GM19023 (cell line): ENCODE results near the gene B3GNT5.

Source experiments
- ATAC-seq: cut with Tn5 transposase; IDR thresholded peaks from one replicate; pipeline ENCODE4 v1.9.1; 2021; ENCODE audit warnings: mild to moderate bottlenecking, moderate library complexity; ENCODE audit not compliant: unreplicated experiment

B3GNT5 gene

DNA sequence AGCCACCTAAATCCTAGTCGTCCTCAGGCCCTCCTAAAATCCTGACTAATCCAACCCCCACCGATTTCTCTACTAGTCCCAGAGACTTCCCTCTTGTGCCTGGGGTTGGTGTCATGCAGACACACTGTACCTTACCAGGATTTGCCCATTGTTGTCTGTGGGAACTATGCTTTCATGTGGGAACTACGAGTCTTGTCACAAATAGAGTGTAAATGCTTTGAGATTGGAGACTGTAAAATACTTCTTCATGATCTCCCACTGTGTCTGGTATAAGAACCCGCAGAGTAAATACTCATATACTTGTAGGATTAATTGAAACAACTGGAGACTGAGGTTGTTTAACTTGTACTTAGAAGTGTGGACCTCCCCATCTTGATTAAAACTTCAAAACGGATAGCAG lies 11.2 kb downstream of the B3GNT5 start:
- no peak for ATAC-seq

GRCh38 chr3:183265157-183265642 lies 12.1 kb downstream of the B3GNT5 start:
- ATAC-seq, result no peak

GRCh38 chr3:183265834-183266417 lies 12.9 kb downstream of the B3GNT5 start:
- no peak for ATAC-seq

DNA sequence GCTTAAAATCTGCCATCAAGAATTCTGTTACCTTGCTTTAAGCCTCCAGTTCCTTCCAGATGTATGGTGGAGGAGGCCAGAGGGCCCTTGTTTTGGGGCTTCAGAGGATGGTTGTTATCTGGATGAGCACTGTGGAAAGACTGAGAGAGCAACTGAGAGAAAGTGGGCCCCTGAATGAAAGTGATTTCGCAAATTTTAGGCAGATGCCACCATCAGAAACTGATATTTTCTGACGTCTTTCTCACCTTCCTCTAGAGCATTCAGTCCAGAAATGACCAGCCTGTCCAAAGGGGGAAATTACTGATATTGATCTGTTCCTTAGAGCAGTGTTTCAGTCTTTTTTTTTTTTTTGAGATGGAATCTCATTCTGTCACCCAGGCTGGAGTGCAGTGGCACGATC lies 13.4 kb downstream of the B3GNT5 start:
- ATAC-seq, result no peak

- no peak for ATAC-seq
These were observed 14.1 kb downstream of the B3GNT5 start for GRCh38 chr3:183267140-183267539.

DNA sequence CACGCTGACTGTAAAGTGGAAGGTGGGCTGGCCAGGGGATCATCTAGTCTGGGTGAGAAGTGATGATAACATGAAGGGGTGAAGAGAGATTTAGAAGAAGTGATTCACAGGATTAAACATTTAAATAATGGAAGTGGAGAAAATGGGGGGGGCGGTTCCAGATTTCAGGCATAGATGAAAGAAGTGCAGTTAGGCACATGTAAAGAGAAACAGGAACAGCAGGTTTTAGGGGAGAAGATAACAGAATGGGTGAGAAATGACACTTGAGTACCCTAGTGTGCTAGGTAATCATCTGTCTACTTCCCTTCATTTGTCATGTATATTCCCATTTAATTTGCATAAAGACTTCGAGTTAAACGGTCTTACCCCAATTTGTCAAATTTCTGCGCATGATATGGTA lies 15.3 kb downstream of the B3GNT5 start:
- ATAC-seq, result no peak

- no peak for ATAC-seq
These were observed 16.3 kb downstream of the B3GNT5 start for GRCh38 chr3:183269345-183269744.

DNA sequence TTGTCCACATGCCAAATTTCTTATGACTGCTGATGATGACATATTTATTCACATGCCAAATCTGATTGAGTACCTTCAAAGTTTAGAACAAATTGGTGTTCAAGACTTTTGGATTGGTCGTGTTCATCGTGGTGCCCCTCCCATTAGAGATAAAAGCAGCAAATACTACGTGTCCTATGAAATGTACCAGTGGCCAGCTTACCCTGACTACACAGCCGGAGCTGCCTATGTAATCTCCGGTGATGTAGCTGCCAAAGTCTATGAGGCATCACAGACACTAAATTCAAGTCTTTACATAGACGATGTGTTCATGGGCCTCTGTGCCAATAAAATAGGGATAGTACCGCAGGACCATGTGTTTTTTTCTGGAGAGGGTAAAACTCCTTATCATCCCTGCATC lies 17.3 kb downstream of the B3GNT5 start:
- ATAC-seq, result no peak

GRCh38 chr3:183272142-183272541 lies 19.1 kb downstream of the B3GNT5 start:
- ATAC-seq, result no peak

DNA sequence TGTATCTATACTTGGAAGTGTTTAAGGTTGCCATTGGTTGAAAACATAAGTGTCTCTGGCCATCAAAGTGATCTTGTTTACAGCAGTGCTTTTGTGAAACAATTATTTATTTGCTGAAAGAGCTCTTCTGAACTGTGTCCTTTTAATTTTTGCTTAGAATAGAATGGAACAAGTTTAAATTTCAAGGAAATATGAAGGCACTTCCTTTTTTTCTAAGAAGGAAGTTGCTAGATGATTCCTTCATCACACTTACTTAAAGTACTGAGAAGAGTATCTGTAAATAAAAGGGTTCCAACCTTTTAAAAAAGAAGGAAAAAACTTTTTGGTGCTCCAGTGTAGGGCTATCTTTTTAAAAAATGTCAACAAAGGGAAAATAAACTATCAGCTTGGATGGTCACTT lies 19.7 kb downstream of the B3GNT5 start:
- ATAC-seq, result no peak

DNA sequence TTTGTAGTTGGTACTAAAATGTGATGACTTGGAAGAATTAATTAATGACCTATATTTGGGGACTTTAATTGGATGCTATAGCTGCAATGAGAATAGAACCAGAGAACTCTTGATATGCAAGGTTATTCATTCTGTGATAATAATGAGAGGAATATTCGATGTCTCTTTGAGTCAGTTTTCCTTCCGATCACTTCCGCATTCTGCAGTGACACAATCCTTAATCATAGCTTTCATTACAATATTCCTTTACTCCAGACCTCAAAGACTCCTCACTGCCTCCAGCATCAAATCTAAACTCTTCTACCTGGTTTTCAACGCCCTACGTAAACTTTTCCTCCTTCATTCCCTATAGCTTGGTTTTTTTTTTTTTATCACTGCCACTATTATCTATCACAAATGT lies 21.6 kb downstream of the B3GNT5 start:
- ATAC-seq, result no peak

DNA sequence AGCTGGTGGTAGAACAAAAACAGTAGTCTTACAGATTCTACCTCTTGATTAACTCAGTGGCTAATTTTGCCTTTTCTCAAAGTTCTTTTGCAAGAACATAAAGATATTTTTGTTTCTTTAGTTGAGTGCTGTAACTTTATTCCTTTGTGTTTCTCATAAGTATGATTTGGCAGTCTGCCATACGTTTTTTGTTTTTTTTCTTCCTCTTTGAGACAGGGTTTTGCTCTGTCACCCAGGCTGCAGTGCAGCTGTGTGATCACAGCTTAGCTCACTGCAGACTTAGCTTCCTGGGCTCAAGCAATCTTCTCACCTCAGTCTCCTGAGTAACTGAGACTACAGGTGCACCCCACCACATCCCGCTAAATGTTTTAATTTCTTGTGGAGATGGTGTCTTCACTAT lies 22.4 kb downstream of the B3GNT5 start:
- ATAC-seq, result no peak

DNA sequence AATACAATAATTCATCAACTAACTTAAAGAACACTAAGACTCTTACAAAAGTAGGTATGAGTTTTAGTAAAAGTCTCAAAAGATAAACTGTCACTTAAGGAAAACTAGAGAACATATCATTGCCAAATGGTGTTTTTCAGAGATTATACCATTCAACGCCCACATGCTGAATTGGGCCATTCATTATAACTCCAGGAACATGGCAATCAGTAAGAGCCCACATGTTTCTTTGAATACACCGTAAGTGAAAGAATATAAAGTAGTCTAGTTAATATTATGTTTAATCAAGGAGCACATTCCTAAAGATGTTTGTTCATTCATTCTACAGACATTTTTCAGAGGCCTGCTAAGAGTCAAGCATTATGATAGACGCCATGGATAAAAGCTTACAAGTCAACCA lies 22.9 kb downstream of the B3GNT5 start:
- no peak for ATAC-seq

GRCh38 chr3:183277260-183277659 lies 24.2 kb downstream of the B3GNT5 start:
- no peak for ATAC-seq

GRCh38 chr3:183278479-183279088 lies 25.5 kb downstream of the B3GNT5 start:
- ATAC-seq, result no peak

- ATAC-seq, result no peak
These were observed 26.3 kb downstream of the B3GNT5 start for GRCh38 chr3:183279371-183279770.

DNA sequence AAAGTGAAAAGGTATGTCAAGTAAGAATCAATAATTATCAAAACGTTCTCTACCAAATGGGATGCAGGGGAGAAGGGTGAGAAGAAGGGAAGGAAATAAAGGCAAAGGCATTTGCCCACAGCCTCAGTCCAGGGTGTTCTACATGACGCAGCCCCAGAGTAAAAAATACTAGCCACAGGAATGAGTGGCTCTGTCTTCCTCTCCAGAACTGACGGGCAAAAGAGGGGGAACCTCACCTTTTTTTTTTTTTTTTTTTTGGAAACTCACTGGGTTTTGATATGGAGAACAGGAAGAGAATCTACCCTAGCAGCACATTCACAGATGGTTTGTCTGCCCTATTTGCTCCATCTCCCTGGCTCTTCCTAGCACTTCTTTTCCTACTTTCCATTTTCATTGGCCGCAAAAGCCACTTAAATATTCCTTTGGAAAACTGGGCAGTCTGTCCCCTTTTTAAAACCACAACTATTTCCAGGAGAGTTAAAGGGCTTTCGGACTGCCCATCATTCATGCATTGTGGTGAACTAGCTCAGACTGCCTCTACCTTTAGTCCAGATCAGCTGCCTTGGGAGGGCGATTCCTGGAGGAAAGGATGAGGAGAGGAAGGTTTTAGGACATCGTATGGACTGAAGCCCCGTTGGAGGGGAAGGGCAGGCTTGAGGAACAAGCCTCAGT lies 28.2 kb downstream of the B3GNT5 start:
- no peak for ATAC-seq

DNA sequence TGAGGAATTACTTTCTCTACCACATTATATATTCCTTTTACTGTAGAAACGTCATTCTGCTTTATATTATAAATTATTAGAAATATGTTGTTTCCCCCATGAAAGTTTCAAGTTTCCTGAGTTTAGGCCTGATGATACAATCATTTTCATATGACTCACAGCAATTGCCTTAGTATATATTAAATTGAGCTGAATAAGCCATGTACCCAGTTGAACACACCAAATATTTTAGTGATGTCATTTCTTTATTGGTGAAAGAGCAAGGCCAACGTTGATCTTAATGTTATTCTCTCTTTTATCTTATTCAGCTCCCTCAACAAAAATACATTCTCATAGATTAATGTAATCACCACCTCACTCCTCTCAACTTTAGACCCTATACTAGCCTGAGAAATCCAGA lies 30.8 kb downstream of the B3GNT5 start:
- ATAC-seq, result no peak

- ATAC-seq, result no peak
These were observed 31.5 kb downstream of the B3GNT5 start for GRCh38 chr3:183284570-183284969.

- ATAC-seq, result no peak
These were observed 32.3 kb downstream of the B3GNT5 start for GRCh38 chr3:183285318-183285717.

DNA sequence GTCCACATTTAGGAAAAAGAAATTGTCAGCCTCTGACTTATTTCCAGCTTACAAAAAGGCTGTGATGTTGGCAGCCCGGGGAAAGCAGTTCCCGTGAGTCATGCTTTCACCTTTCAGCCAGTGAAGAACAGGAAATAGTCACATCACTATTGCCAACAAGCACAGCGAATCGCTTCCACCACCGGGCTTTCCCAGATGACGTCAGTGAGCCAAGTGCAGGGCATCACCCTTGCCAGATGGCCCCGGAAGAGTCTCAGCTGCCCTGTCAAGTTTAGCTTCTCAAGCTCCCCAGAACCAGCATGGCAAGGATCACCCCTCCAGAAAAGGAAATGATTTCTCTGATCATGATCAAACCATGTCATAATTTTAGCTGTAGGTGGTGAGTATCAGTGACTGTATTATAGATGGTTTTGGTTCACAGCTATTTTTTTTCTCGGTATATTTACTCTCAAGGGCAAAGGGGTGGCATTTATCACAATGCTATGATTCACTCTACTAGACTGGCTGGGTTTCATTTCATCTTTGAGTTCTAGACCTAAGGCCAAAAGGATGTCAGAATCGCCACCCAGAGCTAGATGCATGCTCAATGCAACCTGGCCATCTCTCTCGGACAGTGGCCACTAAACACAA lies 32.9 kb downstream of the B3GNT5 start:
- ATAC-seq, result peak; percentile 97
